SJSA1 (cell line): ENCODE results near the gene PPP1R18. TPM values are rescaled to one million over a fixed set of nuclear protein-coding genes. Genes with fewer than 3 reads are reported as not detected.

Experiments
- DNase-seq, 2 experiments: peaks; one replicate each; pipeline ENCODE4 v3.0.0-alpha.2; 2015 to 2020; ENCODE audit warnings: low spot score in 2 of 2, low read depth in 1 of 2
- H3K27ac ChIP-seq: fragments of 250-450 bp; sonication (Bioruptor Pico); 2 replicates; pipeline ENCODE4 v1.5.1; 2020; ENCODE audit warnings: mild to moderate bottlenecking, moderate library complexity
- H3K27me3 ChIP-seq: fragments of 250-450 bp; sonication (Bioruptor Pico); replicated peaks from 2 replicates; pipeline ENCODE4 v1.5.1; 2020; ENCODE audit warnings: mild to moderate bottlenecking, moderate library complexity
- H3K36me3 ChIP-seq: fragments of 250-450 bp; sonication (Bioruptor Pico); 2 replicates; pipeline ENCODE4 v1.5.1; 2020; ENCODE audit warnings: mild to moderate bottlenecking
- H3K4me1 ChIP-seq: fragments of 250-450 bp; sonication (Bioruptor Pico); replicated peaks from 2 replicates; pipeline ENCODE4 v1.6.1; 2021; ENCODE audit warnings: mild to moderate bottlenecking
- H3K4me3 ChIP-seq: fragments of 250-450 bp; sonication (Bioruptor Pico); 2 replicates; pipeline ENCODE4 v1.5.1; 2020; ENCODE audit warnings: mild to moderate bottlenecking
- H3K9me3 ChIP-seq: fragments of 250-450 bp; sonication (Bioruptor Pico); replicated peaks from 2 replicates; pipeline ENCODE4 v1.5.1; 2020; ENCODE audit warnings: mild to moderate bottlenecking
- total RNA-seq: library from RNA; depleted of rRNA; stranded (reverse); fragments of >200 nt; shearing (Covaris generic); gene quantifications from 2 replicates; pipeline ENCODE4 v1.2.3, GENCODE V29; 2014

The PPP1R18 gene
- total RNA-seq, 1 experiment from 2014 or later, result 76.8 TPM

- no peak overlapping the region for H3K4me3 ChIP-seq
- H3K27me3 ChIP-seq, result no peaks in the 10 kb centered on the region
- H3K4me1 ChIP-seq, result peaks cover 50% of the 10 kb centered on the region
- DNase-seq, result no peak
- H3K27ac ChIP-seq, result no peak overlapping the region
- peaks cover 16% of the 10 kb centered on the region for H3K36me3 ChIP-seq
- no peaks in the 10 kb centered on the region for H3K9me3 ChIP-seq
These were observed 2.8 kb upstream of the PPP1R18 start for GRCh38 chr6:30689022-30689865.

GRCh38 chr6:30688569-30688968 is 2.1 kb upstream of the PPP1R18 start:
- Histone ChIP-seq H3K27ac (no peak overlapping the region), H3K4me1 (peaks cover 50% of the 10 kb centered on the region), H3K27me3 (no peaks in the 10 kb centered on the region), H3K9me3 (no peaks in the 10 kb centered on the region), H3K4me3 (no peak overlapping the region), H3K36me3 (peaks cover 23% of the 10 kb centered on the region)
- DNase-seq, result no peak

GRCh38 chr6:30687659-30688431 is 1.4 kb upstream of the PPP1R18 start:
- peaks cover 30% of the 10 kb centered on the region for H3K36me3 ChIP-seq
- no peaks in the 10 kb centered on the region for H3K9me3 ChIP-seq
- H3K27ac ChIP-seq, result peak overlapping the region; percentile 70
- H3K4me3 ChIP-seq, result peak overlapping the region; percentile 65
- peak in 1 of 2 experiments; percentile 59 for DNase-seq
- no peaks in the 10 kb centered on the region for H3K27me3 ChIP-seq
- H3K4me1 ChIP-seq, result peaks cover 56% of the 10 kb centered on the region

GRCh38 chr6:30686908-30687658 is 638 bp upstream of the PPP1R18 start:
- peak; percentile 98 to 99 for DNase-seq
- Histone ChIP-seq H3K27me3 (no peaks in the 10 kb centered on the region), H3K4me3 (peak overlapping the region; percentile 65), H3K36me3 (peaks cover 37% of the 10 kb centered on the region), H3K27ac (peak overlapping the region; percentile 70), H3K4me1 (peaks cover 64% of the 10 kb centered on the region), H3K9me3 (no peaks in the 10 kb centered on the region)

- peaks cover 49% of the 10 kb centered on the region for H3K36me3 ChIP-seq
- peak in 1 of 2 experiments; percentile 40 for DNase-seq
- peaks cover 71% of the 10 kb centered on the region for H3K4me1 ChIP-seq
- H3K27ac ChIP-seq, result peak overlapping the region; percentile 12; the same call in 1 of the 2 replicates
- no peaks in the 10 kb centered on the region for H3K27me3 ChIP-seq
- no peaks in the 10 kb centered on the region for H3K9me3 ChIP-seq
- peak overlapping the region; percentile 65 for H3K4me3 ChIP-seq
These were observed 1.1 kb downstream of the PPP1R18 start for GRCh38 chr6:30685157-30686008.

GRCh38 chr6:30684386-30685156 is 1.9 kb downstream of the PPP1R18 start:
- Histone ChIP-seq H3K4me3 (peak overlapping the region; percentile 65), H3K4me1 (peaks cover 71% of the 10 kb centered on the region), H3K27me3 (no peaks in the 10 kb centered on the region), H3K36me3 (peaks cover 57% of the 10 kb centered on the region), H3K27ac (peak overlapping the region; percentile 25), H3K9me3 (no peaks in the 10 kb centered on the region)
- peak; percentile 39 to 66 for DNase-seq

- H3K4me1 ChIP-seq, result peaks cover 70% of the 10 kb centered on the region
- H3K27ac ChIP-seq, result peak overlapping the region; percentile 25; the same call in 1 of the 2 replicates
- no peaks in the 10 kb centered on the region for H3K9me3 ChIP-seq
- no peaks in the 10 kb centered on the region for H3K27me3 ChIP-seq
- no peak for DNase-seq
- H3K4me3 ChIP-seq, result peak overlapping the region; percentile 65
- peaks cover 62% of the 10 kb centered on the region for H3K36me3 ChIP-seq
These were observed 2.5 kb downstream of the PPP1R18 start for GRCh38 chr6:30683980-30684338.

- Histone ChIP-seq H3K9me3 (no peaks in the 10 kb centered on the region), H3K4me3 (peak overlapping the region; percentile 65), H3K27me3 (no peaks in the 10 kb centered on the region), H3K4me1 (peaks cover 69% of the 10 kb centered on the region), H3K36me3 (peaks cover 67% of the 10 kb centered on the region), H3K27ac (peak overlapping the region; percentile 73)
- DNase-seq, result no peak
These were observed 3.1 kb downstream of the PPP1R18 start for GRCh38 chr6:30683183-30683979.

- Histone ChIP-seq H3K36me3 (peaks cover 77% of the 10 kb centered on the region), H3K27me3 (no peaks in the 10 kb centered on the region), H3K27ac (peak overlapping the region; percentile 73), H3K4me3 (peak overlapping the region; percentile 65), H3K9me3 (no peaks in the 10 kb centered on the region), H3K4me1 (peaks cover 60% of the 10 kb centered on the region)
- DNase-seq, result peak; percentile 96
These were observed 4.0 kb downstream of the PPP1R18 start for GRCh38 chr6:30682143-30683117.

GRCh38 chr6:30681766-30682142 is 4.7 kb downstream of the PPP1R18 start:
- H3K27me3 ChIP-seq, result no peaks in the 10 kb centered on the region
- H3K36me3 ChIP-seq, result peaks cover 84% of the 10 kb centered on the region
- peak overlapping the region; percentile 73 for H3K27ac ChIP-seq
- DNase-seq, result peak in 1 of 2 experiments; percentile 69
- no peaks in the 10 kb centered on the region for H3K9me3 ChIP-seq
- H3K4me3 ChIP-seq, result peak overlapping the region; percentile 65
- H3K4me1 ChIP-seq, result peaks cover 59% of the 10 kb centered on the region
